Neural progenitor cell (in vitro differentiated cells): Measurements from ENCODE around the gene PITRM1. TPM values are rescaled to one million over a fixed set of nuclear protein-coding genes. Genes with fewer than 3 reads are reported as not detected.

Source experiments
- DNase-seq: peaks from one replicate; pipeline ENCODE4 v3.0.0-alpha.2; 2016; ENCODE audit warnings: low spot score
- H2AFZ ChIP-seq: fragments of 200-600 bp; sonication (generic); replicated peaks from 2 replicates; pipeline ENCODE4 v1.6.1; 2016; ENCODE audit warnings: antibody characterized with exemption
- H3F3A ChIP-seq: fragments of 200-600 bp; sonication (generic); 2 replicates; pipeline ENCODE4 v1.6.1; 2016; ENCODE audit warnings: antibody characterized with exemption, low read depth
- H3K27ac ChIP-seq: fragments of 200-600 bp; sonication (generic); 2 replicates; pipeline ENCODE4 v1.5.1; 2016; ENCODE audit warnings: mild to moderate bottlenecking
- H3K27me3 ChIP-seq: fragments of 200-600 bp; sonication (generic); 2 replicates; pipeline ENCODE4 v1.6.1; 2016; ENCODE audit warnings: mild to moderate bottlenecking, moderate library complexity
- H3K36me3 ChIP-seq: fragments of 200-600 bp; sonication (generic); 2 replicates; pipeline ENCODE4 v1.5.1; 2016
- H3K4me1 ChIP-seq: fragments of 200-600 bp; sonication (generic); 2 replicates; pipeline ENCODE4 v1.6.1; 2016; ENCODE audit warnings: mixed run types
- H3K4me2 ChIP-seq: fragments of 200-600 bp; sonication (generic); 2 replicates; pipeline ENCODE4 v1.6.1; 2016
- H3K4me3 ChIP-seq: fragments of 200-600 bp; sonication (generic); 2 replicates; pipeline ENCODE4 v1.5.1; 2016
- H3K79me2 ChIP-seq: fragments of 200-600 bp; sonication (generic); 2 replicates; pipeline ENCODE4 v1.6.1; 2016; ENCODE audit warnings: low read depth
- H3K9ac ChIP-seq: fragments of 200-600 bp; sonication (generic); 2 replicates; pipeline ENCODE4 v1.6.1; 2016
- H3K9me3 ChIP-seq: fragments of 200-600 bp; sonication (generic); 2 replicates; pipeline ENCODE4 v1.5.1; 2016; ENCODE audit warnings: low read depth
- H4K20me1 ChIP-seq: fragments of 200-600 bp; sonication (generic); 2 replicates; pipeline ENCODE4 v1.6.1; 2016; ENCODE audit warnings: low read depth
- H3K27ac Mint-ChIP-seq: 3 replicates; pipeline ENCODE4 v1.8.0; 2021; ENCODE audit warnings: mixed read lengths
- H3K27me3 Mint-ChIP-seq: 2 replicates; pipeline ENCODE4 v1.8.0; 2022; ENCODE audit warnings: low read depth, mild to moderate bottlenecking, inconsistent platforms, moderate library complexity, mixed read lengths; ENCODE audit not compliant: insufficient read depth
- H3K36me3 Mint-ChIP-seq: 3 replicates; pipeline ENCODE4 v1.8.0; 2021; ENCODE audit warnings: mixed read lengths
- H3K4me1 Mint-ChIP-seq: 3 replicates; pipeline ENCODE4 v1.8.0; 2021; ENCODE audit warnings: mixed read lengths
- H3K4me3 Mint-ChIP-seq: 3 replicates; pipeline ENCODE4 v1.8.0; 2021; ENCODE audit warnings: mild to moderate bottlenecking, moderate library complexity, mixed read lengths
- H3K9me3 Mint-ChIP-seq: 3 replicates; pipeline ENCODE4 v1.8.0; 2020; ENCODE audit warnings: mixed read lengths
- EZH2 ChIP-seq: fragments of 200-600 bp; sonication (generic); IDR thresholded peaks from 2 replicates; pipeline ENCODE4 v1.6.1; 2017; ENCODE audit warnings: antibody characterized with exemption, mild to moderate bottlenecking, moderate library complexity
- EZH2phosphoT487 ChIP-seq: fragments of 200-600 bp; sonication (generic); IDR thresholded peaks from 2 replicates; pipeline ENCODE4 v1.6.1; 2017; ENCODE audit warnings: antibody characterized with exemption
- total RNA-seq: library from RNA; depleted of rRNA; stranded (reverse); fragments of >200 nt; gene quantifications from 2 replicates; pipeline ENCODE4 v1.2.3, GENCODE V29; 2015; ENCODE audit warnings: low replicate concordance
- TF ChIP-seq, protein P1 (sequence below): fragments of 200-600 bp; sonication (generic); IDR thresholded peaks from 2 replicates; pipeline ENCODE4 v1.5.1; 2017; ENCODE audit warnings: antibody characterized with exemption, mild to moderate bottlenecking

The PITRM1 gene
- total RNA-seq, 1 donor from 2014 or later = 38.0 TPM

DNA sequence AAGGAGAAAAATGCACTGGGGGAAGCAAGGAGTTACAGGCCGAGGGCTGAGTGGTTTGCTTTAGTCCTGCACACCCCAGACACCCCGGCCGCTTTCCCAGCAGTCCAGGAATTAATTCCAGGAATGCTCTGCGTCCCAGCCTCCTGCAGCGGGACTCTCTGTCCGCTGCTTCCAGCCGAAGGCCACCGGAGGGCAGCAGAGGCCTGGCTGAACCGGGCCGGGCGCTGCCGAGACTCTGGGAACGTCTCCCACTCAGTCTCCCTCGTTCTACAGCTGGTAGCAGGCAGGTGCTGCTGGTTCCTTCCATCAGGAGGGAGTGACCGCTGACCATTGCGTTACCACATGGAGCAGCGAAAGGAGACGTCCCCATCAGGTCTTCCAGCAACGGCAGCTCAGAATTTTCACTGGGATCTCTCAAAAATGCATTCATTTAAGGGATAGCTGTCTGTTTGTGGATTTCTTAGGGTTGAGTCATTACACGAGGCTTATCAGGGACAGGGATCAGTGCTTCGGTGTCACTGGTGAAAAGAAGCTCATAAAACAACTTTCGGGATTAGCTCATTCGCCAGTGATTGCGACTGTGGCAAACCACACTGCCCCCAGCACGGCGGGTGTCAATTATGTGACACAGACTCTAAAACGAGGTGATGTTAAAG, 24.9 kb upstream of the PITRM1 start:
- no peaks in the 10 kb centered on the region for H4K20me1 ChIP-seq
- no peaks in the 10 kb centered on the region for H3K36me3 ChIP-seq
- peaks cover 9% of the 10 kb centered on the region for H3K27me3 ChIP-seq
- Mint-ChIP-seq H3K9me3 (no peaks in the 10 kb centered on the region), H3K4me3 (peak overlapping the region; percentile 71), H3K36me3 (no peaks in the 10 kb centered on the region), H3K27me3 (peaks cover 5% of the 10 kb centered on the region), H3K27ac (no peak overlapping the region), H3K4me1 (peaks cover 39% of the 10 kb centered on the region)
- H3K4me2 ChIP-seq = peak overlapping the region; percentile 33
- no peak overlapping the region for H3K9ac ChIP-seq
- peak overlapping the region; percentile 30 for H2AFZ ChIP-seq
- no peak for TF ChIP-seq EZH2
- TF ChIP-seq, protein P1, sequence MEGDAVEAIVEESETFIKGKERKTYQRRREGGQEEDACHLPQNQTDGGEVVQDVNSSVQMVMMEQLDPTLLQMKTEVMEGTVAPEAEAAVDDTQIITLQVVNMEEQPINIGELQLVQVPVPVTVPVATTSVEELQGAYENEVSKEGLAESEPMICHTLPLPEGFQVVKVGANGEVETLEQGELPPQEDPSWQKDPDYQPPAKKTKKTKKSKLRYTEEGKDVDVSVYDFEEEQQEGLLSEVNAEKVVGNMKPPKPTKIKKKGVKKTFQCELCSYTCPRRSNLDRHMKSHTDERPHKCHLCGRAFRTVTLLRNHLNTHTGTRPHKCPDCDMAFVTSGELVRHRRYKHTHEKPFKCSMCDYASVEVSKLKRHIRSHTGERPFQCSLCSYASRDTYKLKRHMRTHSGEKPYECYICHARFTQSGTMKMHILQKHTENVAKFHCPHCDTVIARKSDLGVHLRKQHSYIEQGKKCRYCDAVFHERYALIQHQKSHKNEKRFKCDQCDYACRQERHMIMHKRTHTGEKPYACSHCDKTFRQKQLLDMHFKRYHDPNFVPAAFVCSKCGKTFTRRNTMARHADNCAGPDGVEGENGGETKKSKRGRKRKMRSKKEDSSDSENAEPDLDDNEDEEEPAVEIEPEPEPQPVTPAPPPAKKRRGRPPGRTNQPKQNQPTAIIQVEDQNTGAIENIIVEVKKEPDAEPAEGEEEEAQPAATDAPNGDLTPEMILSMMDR = peak; percentile 90
- no peaks in the 10 kb centered on the region for H3F3A ChIP-seq
- H3K4me3 ChIP-seq = no peak overlapping the region
- no peaks in the 10 kb centered on the region for H3K9me3 ChIP-seq
- no peaks in the 10 kb centered on the region for H3K79me2 ChIP-seq
- peaks cover 5% of the 10 kb centered on the region for H3K4me1 ChIP-seq
- H3K27ac ChIP-seq = no peak overlapping the region
- DNase-seq = peak; percentile 91

DNA sequence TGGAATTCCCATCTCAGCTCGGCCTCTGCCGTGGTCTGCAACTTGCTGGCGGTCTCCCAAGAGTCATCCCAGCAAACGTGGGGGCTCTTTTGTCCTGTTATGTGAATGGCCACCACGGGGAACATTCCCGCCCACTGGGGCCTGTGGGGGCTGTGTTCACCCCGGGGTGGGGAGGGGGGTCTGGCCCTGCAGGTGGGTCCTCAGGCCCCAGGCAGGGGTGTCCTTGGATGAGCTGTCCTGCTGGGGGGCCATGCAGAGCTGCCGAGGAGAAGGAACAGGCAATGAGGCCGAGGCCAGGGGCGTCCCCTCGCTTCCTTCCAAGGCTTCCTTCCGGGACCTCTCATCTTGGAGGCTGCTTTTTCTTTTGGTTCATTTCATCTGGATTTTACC, 24.4 kb upstream of the PITRM1 start:
- TF ChIP-seq EZH2 = no peak
- no peak for TF ChIP-seq EZH2phosphoT487
- TF ChIP-seq, protein P1 = no peak
- H3K27ac Mint-ChIP-seq = no peak overlapping the region
- Histone ChIP-seq H3K4me3 (no peak overlapping the region), H3K9me3 (no peaks in the 10 kb centered on the region), H3K4me2 (peak overlapping the region; percentile 33), H3K36me3 (no peaks in the 10 kb centered on the region), H4K20me1 (no peaks in the 10 kb centered on the region), H3K27ac (no peak overlapping the region), H3K4me1 (peaks cover 5% of the 10 kb centered on the region), H2AFZ (peak overlapping the region; percentile 30), H3K27me3 (peaks cover 9% of the 10 kb centered on the region), H3K9ac (no peak overlapping the region), H3K79me2 (no peaks in the 10 kb centered on the region), H3F3A (no peaks in the 10 kb centered on the region)
- H3K9me3 Mint-ChIP-seq = no peaks in the 10 kb centered on the region
- H3K27me3 Mint-ChIP-seq = peaks cover 5% of the 10 kb centered on the region
- peaks cover 36% of the 10 kb centered on the region for H3K4me1 Mint-ChIP-seq
- no peak overlapping the region for H3K4me3 Mint-ChIP-seq
- H3K36me3 Mint-ChIP-seq = no peaks in the 10 kb centered on the region
- DNase-seq = no peak

DNA sequence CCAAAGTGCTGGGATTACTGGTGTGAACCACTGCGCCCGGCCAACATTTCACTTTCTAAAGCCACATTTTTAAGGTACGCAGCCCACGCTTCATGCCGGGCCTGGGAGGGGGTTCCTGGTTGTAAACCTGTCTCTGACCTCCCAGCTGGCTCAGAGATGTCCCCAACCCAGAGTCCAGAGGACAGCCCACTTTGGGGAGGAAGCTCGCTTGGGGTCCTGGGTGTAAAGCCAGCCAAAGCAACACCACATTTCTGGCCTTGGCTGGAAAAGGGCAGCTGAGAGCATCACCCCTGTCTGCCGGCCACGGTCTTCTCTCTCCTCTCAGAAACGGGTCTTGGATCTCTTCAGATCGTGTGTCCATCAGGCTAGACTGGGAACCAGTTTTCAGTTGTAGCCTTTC, 23.9 kb upstream of the PITRM1 start:
- H3K4me3 ChIP-seq = no peak overlapping the region
- no peak overlapping the region for H3K4me2 ChIP-seq
- Mint-ChIP-seq H3K36me3 (no peaks in the 10 kb centered on the region), H3K4me3 (no peak overlapping the region), H3K27me3 (peaks cover 5% of the 10 kb centered on the region), H3K4me1 (peaks cover 31% of the 10 kb centered on the region), H3K9me3 (no peaks in the 10 kb centered on the region), H3K27ac (no peak overlapping the region)
- H3K9me3 ChIP-seq = no peaks in the 10 kb centered on the region
- H3K27me3 ChIP-seq = peaks cover 9% of the 10 kb centered on the region
- no peaks in the 10 kb centered on the region for H3K79me2 ChIP-seq
- H4K20me1 ChIP-seq = no peaks in the 10 kb centered on the region
- H3K9ac ChIP-seq = no peak overlapping the region
- H3F3A ChIP-seq = no peaks in the 10 kb centered on the region
- H3K4me1 ChIP-seq = peaks cover 5% of the 10 kb centered on the region
- no peak for DNase-seq
- no peak overlapping the region for H3K27ac ChIP-seq
- peak overlapping the region; percentile 30 for H2AFZ ChIP-seq
- H3K36me3 ChIP-seq = no peaks in the 10 kb centered on the region
- TF ChIP-seq, protein P1 = no peak
- TF ChIP-seq EZH2 = no peak
- no peak for TF ChIP-seq EZH2phosphoT487
